Activated T-helper 1 cell treated with anti-CD3 and anti-CD28 coated beads, Interleukin-2, amount 50 U/mL, for 16 hours (primary cell): ENCODE measurements around the gene ARHGAP26.

Source experiments
- DNase-seq, 2 donors: peaks; one replicate each; pipeline ENCODE4 v3.0.0-alpha.2; 2020; ENCODE audit warnings: low read depth in 1 of 2, low spot score in 1 of 2

ARHGAP26 gene

GRCh38 chr5:142870532-142871362 lies 100.6 kb downstream of the ARHGAP26 start:
- DNase-seq, result no peak

GRCh38 chr5:142871363-142872193 lies 101.4 kb downstream of the ARHGAP26 start:
- DNase-seq, result no peak

- no peak for DNase-seq
Observed at GRCh38 chr5:142872217-142872616, 102.0 kb downstream of the ARHGAP26 start.

- no peak for DNase-seq
Observed at GRCh38 chr5:142872795-142873194, 102.6 kb downstream of the ARHGAP26 start.

DNA sequence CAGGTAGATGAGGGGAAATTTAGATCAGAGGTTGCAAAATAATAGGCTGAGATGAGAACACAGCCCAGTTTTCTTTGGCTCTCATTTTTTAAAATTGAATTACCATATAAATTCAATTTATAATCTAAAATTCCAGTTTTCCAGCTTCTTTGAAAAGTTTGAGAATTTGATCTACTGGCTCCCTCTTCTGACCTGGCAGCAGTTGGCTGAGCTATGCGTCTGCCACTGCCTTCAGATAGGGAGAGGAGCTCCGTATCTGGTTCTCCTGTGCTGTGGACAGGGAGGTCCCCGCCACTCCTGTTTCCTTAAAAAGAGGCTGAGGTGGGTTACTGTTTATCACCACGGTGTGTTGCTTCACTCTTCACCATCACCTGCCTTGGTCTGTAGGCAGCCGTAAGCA lies 103.7 kb downstream of the ARHGAP26 start:
- DNase-seq, result no peak

DNA sequence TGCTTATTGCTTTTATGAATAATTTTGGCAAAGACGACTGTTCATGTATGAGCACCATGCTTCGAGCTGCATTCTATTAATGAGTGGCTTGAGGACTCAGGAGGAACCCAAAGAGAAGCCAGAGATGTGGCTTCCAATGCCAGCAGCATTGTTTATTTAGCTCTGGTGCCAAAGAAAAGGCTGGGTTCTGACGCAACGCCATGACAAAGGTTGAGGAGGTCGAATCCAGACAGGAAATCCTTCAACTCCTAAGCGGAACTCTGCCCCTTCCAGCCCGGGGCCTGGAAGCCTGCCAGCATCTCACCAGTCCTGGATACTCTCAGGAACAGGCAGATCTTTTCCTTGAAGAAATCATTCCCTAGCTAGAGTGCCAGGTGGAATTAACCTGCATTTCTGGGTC lies 104.4 kb downstream of the ARHGAP26 start:
- no peak for DNase-seq

GRCh38 chr5:142875936-142876335 lies 105.8 kb downstream of the ARHGAP26 start:
- no peak for DNase-seq

DNA sequence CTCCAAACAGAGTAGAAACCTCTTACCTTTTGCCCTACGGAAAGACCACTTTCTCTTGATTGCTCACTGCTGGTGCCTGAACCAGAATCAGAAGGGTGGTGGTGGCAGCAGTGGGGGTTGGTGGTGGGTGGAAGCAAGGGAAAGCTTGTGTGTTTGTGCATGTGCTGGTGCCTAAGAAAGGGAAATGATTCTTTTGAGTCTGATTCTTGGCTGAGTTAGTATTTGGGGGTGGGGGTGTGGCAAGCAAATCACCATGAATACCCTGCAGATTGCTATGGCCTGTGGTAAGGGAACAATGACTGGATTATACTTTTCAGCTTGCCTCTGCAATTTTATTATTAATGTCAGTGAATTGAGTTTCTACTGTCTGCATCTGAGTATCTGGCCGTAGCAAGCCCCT lies 106.6 kb downstream of the ARHGAP26 start:
- DNase-seq, result no peak

- DNase-seq, result no peak
Observed at GRCh38 chr5:142878111-142878510, 107.9 kb downstream of the ARHGAP26 start.

DNA sequence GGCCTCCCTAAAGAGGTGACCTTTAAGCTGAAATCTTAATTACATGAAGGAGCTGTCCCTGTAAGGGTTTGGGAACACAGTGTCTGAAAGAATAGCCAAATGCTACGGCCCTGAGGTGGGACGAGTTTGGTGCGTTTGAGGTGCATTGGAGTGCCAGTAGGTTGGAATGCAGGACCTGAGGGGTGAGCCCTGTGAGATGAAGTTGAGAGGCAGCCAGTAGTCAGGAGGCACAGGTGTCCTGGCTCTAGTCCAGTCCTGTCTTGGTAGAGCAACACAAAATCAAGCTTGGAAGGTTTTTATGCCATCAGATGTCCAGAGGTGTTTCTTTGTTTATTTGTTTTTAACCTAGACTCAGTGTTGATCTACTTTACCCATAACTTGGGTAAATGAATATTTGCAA lies 108.5 kb downstream of the ARHGAP26 start:
- no peak for DNase-seq

DNA sequence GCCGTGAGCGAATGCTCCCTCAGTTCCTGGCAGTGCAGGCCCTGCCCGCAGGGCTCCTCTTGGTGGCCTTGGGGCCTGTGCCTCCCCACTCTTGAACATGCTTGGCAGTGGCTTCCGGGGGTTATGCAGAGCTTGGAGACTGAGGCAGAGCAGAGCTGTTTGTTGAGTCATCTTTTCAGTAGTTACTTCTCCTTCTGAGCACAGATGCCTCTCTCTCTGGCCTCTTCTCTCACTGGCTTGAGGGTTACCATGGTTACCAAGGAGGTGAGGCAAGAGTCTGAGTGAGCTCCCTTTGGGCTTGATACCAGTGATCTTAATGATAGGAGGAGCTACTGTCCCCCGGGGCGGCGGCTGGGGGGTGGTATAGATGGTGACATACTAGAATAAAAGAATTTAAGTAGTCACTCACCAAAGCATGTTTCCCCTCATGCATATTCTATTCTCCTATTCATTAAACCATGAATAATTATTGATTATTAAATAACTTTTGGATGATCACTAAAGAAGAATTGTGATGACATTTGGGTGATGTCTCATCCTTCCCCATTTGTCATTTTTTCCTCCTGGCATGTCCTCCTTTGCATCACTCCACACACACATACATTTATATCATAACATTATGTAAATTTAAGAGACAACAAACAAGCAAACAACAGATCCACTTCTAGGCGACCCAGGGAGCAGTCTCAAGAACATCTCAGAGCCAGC lies 111.1 kb downstream of the ARHGAP26 start:
- DNase-seq, result no peak

DNA sequence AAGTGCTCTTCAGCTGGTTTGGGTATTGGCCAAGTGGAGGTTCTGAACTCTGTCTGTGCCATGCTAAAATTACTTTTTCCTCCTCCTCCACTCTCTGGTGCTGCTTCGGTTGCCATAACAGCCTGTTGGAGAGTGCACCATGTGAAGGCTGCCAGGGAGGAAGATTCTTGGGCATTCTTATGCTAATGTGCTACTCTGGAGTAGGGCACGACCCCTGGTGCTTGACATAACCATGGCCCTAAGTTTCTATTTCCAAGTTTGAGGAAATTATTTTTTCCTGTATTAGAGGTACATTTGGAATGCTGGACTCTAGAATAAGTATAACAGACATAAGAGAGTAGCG lies 111.6 kb downstream of the ARHGAP26 start:
- no peak for DNase-seq

DNA sequence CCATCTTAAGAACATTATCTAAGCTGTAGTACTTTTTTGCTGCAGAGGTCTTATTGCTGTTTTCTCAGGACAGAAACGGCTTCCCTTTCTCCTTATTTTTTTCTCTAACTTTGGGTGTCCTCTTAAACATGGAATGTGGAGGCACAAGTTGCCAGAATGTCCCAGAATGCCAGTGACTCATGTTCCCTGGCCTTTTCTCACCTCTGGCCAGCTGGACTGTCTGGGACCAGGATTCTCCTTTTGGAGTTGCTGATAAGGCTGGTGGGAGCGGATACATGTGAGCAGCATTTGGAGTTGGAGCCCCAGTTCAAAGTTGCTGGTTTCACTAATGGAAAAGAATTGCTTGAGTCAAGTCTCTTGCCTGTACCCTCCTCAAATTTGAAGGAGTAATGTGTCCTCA lies 112.8 kb downstream of the ARHGAP26 start:
- no peak for DNase-seq

DNA sequence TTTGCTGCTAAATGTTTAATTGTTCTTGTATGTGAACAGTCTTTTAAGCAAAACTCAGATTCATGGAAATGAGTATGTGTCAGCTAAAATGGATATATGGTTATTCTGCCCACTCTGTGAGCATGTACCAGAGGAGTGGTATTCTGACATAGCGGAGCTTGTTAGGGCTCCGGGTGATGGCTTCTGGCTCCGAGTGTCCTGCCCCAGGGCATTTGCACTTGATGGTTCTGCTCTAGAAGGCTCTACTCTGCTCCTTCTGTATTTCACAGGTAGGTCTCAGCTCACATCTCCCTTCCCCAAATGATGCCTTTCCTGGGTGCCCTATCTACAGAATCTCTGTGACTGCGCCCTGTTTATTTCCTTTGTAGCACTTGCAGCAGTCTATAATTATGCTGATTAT lies 113.3 kb downstream of the ARHGAP26 start:
- DNase-seq, result no peak

- DNase-seq, result no peak
Observed at GRCh38 chr5:142884029-142884428, 113.9 kb downstream of the ARHGAP26 start.

DNA sequence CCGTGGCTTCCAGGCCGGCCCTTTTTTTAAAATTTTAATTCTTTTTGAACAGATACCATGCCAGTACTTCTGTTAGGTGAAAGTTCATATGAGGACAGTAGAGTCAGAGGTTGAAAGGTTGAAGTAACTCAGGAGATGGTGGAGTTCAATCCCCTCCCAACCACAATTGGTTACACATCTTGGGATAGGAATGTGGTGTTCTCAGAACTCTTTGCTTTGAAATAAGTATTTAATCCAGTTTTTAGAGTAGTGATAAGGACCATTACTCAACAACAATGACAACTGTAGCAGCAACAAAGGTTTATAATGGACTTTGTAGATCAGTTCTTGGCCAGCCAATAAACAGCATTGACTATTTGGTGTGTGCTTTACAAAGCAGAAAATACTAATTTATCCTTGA lies 116.0 kb downstream of the ARHGAP26 start:
- DNase-seq, result no peak

- no peak for DNase-seq
Observed at GRCh38 chr5:142886956-142887355, 116.8 kb downstream of the ARHGAP26 start.

- no peak for DNase-seq
Observed at GRCh38 chr5:142888469-142889085, 118.4 kb downstream of the ARHGAP26 start.

GRCh38 chr5:142892021-142892420 lies 121.8 kb downstream of the ARHGAP26 start:
- DNase-seq, result no peak

GRCh38 chr5:142894315-142894714 lies 124.1 kb downstream of the ARHGAP26 start:
- DNase-seq, result no peak

DNA sequence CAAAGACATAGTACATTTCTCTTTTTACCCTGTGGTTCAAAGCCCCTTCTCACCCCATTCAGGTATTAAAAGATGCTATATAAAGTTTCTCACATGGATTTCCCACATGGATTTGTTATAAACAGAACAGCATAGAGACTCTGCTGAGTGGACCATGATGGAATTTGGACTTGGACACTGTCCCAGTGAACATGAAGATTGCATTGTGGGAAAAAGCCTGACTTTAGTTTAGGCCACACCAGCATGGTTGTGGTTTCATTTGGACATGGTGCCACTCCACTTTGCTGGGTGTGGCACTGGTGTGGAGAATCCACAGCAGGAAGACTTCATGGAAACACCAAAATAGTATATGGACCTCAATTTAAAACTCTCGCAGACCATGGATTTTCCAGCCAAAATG lies 124.6 kb downstream of the ARHGAP26 start:
- DNase-seq, result no peak
